ENCODE measurements around the gene SLC29A1. TPM values are rescaled to one million over a fixed set of nuclear protein-coding genes. Genes with fewer than 3 reads are reported as not detected.
"Not testable (repeated sequence)": the region's sequence is repeated elsewhere in the genome, so short reads cannot be mapped to it uniquely, and the experiment has no call there.

SLC29A1 gene
- polyA plus RNA-seq, 3 donors, result 34.0 to 38.5 (median 35.8) TPM

DNA sequence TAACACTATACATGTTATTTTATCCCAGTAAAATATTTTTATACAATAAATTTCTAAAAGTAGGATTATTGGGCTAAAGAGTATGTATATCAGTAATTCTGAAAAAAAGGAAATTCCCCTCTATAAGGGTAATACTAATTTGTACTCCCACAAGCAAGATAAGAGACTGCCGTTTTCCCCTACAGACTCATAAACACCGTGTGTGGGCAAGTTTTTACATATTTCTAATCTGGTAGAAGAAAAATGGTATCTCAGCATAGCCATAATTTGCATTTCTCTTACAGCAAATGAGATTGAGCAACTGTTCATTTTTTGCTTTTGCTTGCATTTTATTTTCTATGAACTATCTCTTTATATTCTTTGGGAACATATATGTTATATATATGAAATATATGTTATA, 32.7 kb upstream of the SLC29A1 start:
- DNase-seq, result no peak

DNA sequence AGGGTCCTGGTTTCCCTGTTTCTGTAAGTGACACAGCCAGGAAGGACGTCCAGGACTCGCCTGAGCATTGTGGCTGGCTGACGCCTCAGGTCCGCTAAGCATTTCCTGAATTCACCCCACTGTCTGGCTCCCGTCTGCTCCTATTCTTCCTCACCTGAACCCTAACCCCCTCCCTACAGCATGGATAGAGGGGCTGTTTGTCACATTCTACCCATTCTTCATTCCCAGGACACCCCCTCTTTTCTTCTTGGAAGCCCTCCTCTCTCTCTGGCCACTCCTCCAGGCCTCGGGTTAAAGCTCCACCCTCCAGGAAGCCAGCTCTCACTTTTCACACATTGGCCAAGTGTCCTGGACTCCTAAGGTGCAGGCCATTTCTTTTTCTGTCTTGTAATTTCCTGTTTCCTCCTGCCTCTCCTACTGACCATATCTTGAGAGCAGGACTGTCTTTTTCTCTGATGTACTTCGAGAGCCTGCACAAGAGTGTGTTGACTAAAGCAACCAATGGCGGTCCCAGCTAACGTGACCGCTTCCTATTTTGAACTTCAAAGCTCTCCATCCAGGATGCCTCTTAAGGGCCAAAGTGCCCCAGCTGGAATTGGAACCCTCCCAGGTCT, 30.9 kb upstream of the SLC29A1 start:
- no peak for DNase-seq

DNA sequence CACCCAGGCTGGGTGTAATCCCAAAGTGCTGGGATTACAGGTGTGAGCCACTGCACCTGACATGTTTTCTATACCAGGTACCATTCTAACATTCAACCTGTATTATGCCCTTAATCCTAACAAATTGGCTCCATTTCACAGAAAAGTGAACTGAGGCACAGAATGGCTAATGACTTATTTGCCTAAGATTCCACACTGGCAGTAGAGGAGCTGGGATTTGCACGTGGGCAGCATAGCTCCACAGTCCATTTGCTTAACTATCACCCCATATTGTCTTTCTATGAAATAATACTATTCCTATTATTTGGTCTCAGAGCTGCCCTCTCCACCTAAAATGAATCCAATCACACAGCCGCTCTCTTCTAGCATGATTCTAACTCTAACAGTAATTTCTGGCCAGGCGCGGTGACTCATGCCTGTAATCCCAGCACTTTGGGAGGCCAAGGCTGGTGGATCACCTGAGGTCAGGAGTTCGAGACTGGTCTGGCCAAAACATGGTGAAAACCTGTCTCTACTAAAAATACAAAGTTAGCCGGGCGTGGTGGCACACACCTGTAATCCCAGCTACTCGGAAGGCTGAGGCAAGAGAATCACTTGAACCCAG, 30.0 kb upstream of the SLC29A1 start:
- DNase-seq, result no peak

DNA sequence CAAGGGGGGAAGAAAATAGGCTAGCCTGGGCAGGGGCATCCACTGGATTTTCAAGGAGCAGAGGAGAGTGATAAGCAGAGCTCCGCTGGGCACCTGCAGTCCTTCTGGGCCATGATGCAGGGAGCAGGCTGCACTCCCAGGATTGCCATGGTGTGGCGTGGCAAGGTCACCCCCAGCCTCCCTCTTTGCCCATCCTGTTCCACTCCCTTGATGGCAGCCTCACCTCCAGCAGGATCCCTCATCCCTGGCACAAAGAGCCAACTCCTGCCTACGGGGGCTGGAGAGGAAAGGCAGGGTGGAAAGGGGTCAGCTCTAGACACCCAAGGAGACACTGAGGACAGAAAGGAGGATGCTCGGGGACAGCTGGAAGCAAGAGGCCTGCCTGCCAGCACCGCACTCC, 29.1 kb upstream of the SLC29A1 start:
- no peak for DNase-seq

DNA sequence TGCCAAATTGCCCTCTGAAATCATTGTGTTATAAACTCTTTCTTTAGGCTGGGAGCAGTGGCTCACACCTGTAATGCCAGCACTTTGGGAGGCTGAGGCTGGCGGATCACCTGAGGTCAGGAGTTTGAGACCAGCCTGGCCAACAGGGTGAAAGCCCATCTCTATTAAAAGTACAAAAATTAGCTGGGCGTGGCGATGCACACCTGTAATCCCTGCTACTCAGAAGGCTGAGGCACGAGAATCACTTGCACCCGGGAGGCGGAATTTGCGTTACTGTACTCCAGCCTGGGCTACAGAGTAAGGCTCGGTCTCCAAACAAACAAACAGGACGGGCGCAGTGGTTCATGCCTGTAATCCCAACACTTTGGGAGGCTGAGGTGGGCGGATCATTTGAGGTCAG, 27.0 kb upstream of the SLC29A1 start:
- not testable (repeated sequence) for DNase-seq

DNA sequence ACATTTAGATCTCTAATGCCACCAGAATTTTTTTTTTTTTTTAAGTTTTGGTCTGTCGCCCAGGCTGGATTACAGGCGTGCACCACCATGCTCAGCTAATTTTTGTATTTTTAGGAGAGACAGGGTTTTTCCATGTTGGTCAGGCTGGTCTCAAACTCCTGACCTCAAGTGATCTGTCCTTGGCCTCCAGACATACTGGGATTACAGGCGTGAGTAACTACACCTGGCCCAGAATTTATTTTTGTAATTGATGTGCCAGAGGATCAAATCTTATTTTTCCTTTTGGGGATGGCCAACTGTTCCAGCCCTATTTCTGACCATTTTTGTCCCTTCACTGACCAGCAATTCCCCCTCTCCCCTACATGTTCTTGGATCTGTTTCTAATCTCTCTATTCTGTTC, 24.7 kb upstream of the SLC29A1 start:
- no peak for DNase-seq

DNA sequence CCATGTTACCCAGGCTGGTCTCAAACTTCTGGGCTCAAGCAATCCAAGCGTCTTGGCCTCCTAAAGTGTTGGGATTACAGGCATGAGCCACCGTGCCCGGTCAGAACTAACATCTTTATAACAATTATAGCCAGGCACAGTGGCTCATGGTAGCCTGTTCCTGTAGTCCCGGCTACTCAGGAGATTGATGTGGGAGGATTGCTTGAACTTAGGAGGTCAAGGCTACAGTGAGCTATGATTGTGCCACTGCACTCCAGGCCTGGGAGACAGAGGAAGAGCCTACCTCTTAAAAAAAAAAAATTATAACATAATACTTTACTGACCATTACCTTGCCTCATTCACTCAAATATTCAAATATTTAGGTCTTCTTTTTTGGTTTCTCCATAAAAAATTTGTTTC, 23.5 kb upstream of the SLC29A1 start:
- no peak for DNase-seq

DNA sequence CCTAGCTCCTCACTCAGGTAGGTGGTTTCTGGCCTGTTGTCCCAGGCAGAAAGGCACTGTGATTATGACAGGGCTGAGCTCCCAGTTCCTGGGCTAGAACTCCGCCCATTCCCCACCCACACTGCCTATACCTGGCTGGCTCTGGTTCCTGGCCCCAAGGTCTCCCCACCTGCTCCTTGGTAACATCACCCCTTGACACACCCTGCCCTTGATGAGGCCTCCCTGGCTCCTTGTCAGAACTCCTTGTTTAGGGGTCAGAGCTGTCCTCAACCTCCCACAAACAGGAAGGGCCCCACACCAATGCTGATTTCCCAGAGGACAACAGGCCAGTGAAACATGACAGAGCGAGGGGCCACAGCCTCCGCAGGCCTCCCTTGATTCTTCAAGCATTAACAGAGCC, 22.2 kb upstream of the SLC29A1 start:
- DNase-seq, result no peak

DNA sequence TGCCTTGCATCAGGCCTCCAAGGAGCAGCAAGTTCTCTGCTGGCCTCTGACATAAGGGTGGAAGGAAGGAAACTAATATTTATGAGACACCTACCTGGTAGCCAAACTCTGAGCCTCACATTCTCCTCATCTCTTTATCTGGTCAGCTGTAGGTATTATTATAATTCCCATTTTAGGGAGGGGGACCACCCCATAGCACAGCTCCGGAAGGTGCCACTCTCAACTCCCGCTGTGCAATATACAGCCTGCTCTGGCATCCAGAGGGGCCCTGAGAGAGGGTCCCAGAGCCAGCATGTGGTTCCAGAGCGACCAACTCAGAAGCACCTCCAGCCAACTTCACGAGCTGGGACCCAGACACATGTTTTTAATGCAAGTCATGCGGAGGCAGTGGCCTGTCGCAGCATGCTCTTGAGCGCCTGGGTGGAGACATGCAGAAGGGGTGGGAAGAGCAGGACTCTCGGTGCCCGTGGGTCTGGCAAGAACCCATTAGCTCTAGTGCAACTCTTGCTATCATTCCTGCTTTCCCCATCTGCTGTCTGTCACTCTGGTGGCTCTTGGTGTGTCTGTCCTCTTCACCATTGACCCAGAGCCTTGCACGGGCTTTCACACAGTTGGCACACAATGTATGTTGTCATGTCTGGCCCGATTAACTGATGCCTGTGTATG, 21.6 kb upstream of the SLC29A1 start:
- DNase-seq, result no peak

DNA sequence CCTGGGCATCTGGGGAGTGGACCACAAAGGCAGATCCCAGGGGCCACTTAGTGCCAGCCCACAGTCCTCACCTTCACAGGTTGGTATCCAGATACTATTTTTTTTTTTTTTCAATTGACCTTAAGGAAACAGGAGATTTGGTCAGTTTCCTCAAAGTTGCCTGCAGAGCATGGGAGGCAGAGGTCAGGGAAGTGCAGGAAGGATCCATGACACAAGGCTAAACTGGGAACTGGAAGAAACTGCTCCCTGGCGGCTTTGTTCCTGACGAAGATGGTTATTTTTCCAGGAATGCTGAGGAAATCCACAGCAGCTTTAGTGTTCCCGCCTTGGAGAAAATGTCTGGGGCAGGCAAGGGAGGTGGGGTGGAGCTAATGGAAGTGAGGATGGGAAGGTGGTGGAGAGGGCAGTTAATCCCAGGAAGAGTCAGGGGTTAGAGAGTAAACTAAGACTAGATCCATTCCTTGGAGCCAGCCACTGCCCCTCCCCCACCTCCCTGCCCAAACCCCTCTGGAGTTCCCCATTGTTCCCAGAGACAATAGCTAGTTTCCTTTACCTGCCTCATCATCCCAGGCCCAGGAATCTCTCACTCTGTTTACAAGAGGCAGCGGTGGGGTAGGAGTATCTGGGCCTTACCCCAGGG, 20.9 kb upstream of the SLC29A1 start:
- no peak for DNase-seq

DNA sequence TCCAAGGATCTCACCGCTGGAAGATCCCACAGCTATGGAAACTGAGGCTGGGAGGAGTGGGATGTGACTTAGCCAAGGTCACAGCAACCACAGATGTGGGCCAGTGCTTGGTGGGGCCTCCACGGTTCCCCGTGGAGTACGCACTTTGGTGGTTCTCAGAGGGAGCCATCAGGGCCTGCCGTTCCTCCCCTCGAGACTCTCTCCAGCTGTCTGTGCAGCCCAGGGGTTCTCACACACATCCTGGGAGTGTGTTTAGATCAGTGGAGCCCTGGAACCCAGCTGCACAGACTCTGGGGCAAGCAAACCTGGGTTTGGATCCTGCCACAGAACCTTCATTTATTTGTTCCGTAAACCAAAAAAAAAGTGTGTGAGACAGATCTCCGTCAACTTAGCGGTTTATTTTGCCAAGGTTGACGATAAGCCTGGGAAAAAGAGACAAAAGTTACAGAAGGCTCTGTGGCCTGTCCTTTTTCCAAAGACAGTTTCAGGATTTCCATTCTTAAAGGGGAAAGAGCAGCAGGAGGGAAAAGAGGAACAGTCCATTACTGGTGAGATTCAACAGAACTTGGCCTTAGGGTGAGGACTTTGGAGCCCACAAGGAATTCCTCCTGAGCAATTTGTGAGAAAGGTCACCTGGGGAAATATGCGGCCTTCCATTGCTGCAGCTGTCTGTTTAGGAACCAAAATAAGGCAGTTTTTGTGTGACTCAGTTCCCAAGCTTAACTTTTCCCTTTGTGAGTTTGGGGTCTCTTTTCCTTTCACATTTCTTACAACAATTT, 20.2 kb upstream of the SLC29A1 start:
- no peak for DNase-seq

DNA sequence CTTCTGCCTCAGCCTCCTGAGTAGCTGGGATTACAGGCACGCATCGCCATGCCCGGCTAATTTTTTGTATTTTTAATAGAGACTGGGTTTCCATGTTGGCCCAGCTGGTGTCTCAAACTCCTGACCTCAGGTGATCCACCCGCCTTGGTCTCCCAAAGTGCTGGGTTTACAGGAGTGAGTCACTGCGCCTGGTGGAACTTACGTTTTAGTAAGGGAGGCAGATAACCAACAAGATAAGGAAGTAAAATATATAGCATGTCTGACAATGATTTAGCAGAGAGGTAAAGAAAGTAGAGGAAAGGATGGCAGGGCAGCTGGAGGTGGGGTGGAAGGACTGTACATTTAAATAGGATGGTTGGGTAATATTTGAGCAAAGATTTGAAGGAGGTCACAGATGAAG, 19.4 kb upstream of the SLC29A1 start:
- DNase-seq, result no peak

DNA sequence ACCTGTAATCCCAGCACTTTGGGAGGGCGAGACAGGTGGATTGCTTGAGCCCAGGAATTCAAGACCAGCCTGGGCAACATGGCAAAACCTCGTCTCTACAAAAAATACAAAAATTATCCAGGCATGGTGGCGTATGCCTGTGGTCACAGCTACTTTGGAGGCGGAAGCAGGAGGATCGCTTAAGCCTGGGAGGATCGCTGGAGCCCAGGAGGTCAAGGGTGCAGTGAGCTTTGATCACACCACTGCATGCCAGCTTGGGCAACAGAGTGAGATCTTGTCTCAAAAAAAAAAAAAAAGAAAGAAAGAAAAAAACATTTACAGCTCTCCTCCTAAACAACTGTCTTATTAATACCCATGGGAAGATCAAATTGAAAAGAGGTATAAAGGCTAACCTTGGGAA, 15.4 kb upstream of the SLC29A1 start:
- DNase-seq, result no peak

DNA sequence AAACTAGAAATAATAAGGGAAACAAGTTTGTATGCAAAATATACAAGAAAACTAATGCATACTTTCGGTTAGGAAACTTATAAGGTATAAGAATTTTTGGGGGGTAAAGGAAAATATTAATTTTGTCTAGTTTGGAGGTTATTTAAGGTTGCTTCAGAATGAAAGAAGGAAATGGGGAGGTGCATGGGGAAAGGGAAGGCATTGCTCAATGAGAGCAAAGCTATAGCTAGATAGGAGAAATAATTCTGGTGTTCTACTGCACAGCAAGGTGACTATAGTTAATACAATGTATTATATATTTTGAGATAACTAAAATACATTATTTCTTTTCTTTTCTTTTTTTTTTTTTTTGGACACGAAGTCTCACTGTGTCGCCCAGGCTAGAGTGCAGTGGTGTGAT, 12.1 kb upstream of the SLC29A1 start:
- DNase-seq, result no peak

DNA sequence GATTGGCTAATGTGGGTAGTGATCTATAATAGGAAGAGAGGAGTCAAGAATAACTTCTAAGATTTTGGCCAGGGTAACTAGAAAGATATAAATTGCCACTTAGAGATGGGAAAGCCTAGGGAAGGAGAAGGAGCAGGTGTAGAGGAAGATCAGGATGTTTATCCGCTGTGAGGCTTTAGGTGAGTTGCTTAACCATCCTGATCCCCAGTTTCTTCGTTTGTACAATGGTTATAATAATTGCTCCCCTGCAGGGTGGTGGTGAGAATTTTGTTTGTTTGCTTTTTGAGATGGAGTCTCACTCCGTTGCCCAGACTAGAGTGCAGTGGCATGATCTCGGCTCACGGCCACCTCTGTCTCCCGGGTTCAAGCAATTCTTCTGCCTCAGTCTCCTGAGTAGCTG, 9.1 kb upstream of the SLC29A1 start:
- no peak for DNase-seq

DNA sequence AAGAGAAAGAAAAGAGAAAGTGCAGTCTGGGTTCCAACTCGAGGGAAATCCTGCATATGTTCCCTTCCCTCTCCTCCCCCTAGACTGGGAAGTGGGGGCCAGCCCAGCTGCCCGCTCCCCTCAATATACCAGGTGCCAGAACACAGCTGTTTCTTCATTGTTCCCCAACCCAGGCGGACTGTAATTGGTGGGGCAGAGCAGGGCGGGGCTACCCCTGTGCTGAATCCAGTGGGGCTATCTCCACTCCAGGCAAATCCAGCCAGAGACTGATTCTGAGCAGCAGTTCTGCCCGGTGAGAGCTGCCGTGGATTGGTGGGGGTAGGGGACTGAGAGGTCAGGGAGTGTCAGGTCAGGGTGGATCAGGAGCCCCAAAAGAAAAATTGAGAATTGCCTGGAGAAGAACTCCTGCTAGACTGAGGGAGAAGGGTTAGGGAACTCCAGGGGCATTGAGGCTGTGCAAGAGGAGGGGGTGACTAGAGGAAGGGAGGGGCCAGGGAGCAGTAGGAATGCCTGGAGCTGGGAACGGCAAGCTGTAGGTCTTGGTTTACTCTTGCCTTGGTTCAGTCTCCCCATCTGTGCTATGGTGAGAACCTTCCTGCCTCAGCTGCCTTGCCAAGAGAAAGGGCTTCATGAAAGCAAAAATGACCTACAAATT, 6.6 kb upstream of the SLC29A1 start, which contains the start of gene MYMX:
Gene MYMX, plus strand, starts transcription at position 250 of the 655 bp plus-strand sequence. CDS start 546 bp downstream, outside the sequence.
- DNase-seq, result no peak

DNA sequence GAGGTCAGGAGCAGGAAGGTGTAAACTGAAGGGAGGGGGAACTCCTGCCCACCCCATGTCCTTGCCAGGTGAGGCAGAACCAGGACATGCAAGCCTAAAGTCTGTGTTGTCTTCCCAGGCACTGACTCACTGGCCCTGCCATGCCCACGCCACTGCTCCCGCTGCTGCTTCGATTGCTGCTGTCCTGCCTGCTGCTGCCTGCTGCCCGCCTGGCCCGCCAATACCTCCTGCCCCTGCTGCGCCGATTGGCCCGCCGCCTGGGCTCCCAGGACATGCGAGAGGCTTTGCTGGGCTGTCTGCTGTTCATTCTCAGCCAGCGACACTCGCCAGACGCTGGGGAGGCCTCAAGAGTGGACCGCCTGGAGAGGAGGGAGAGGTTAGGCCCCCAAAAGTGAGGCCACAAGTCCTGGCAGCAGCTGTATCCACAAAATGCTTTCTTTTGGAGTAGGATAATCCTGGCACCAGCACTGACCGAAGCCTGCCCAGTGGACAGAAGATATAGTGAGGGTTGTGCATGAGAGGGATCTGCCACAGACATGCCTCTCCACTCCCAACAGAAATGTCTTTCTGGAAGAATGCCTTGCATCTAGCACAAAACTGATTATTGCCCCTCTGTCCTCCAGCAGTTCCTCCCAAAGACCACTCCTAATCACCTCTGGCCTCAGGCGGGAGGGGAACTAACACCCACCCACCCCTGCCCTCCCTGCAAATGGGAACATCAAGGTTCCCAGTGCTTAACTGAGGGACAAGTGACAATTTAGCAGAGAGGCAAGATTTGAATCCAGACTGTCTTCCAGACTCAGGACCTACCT, 5.9 kb upstream of the SLC29A1 start:
- DNase-seq, result no peak

DNA sequence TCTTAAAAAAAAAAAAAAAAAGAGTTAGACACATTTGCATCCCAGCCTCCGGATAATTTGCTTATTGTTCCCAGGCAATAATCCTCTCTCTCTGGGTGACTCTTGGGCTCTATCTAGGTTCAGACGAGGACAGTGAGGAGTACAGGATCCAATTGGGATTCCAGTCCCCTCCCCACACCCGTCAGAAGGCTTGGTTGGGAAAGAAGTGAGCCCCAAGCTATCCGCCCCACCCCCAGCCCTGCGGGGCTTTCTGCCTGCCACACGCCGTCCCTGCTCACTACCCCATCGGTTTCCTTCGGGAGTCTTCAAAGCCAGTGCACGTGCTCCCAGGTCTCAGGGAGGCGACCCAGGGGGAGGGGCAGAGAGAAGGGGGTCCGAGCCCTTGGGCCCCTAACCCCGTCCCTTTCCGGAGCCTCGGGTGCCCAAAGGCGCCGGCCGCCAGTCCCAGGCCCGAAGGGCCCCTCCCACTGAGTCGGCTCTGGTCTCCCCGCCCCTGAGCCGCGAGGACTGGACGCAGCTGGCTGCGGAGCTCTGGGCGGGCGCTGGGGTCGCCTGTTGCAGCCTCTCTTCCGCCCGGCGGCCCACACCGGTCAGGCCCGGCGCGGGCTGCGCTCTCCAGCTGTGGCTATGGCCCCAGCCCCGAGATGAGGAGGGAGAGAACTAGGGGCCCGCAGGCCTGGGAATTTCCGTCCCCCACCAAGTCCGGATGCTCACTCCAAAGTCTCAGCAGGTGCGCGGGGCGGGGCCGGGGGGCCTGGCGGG, 4.2 kb upstream of the SLC29A1 start:
- peak; percentile 88 for DNase-seq

DNA sequence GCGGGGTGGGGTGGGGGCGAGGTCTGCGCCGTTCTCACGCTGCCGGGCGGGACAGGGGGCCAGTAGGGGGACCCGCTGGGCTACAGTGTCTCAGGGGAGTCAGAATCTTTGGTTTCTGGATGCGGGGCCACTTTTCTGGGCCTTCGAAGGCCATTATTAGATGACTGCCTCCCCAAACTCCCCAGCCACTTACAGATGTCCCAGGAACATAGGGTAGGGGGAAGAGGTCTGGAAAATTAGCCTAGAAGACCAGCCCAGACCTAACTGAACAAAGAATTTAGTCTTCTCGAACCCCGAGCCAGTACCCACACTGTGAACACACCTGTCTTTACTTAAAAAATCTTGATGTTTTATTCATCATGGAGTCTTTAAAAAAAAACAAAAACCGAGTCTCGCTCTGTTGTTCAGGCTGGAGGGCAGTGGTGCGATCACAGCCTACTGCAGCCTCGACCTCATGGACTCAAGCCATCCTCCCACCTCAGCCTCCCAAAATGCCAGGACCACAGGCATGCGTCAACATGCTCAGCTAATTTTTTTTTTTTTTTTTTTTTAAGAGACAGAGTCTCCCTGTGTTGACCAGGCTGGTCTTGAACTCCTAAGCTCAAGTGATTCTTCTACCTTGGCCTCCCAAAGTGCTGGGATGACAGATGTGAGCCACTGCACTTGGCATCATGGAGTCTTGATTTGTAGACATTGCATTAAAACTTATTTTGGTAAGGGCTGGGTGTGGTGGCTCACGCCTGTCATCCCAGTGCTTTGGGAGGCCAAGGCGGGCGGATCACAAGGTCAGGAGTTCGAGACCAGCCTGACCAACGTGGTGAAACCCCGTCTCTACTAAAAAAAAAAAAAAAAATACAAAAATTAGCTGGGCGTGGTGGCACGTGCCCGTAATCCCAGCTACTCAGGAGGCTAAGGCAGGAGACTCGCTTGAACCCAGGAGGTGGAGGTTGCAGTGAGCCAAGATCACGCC, 3.3 kb upstream of the SLC29A1 start:
- DNase-seq, result no peak

Data from renal pelvis (tissue), 4 donors.